ENCODE data around the gene TTC39A. TPM values are rescaled to one million over a fixed set of nuclear protein-coding genes. Genes with fewer than 3 reads are reported as not detected.
"Not testable (repeated sequence)": the region's sequence is repeated elsewhere in the genome, so short reads cannot be mapped to it uniquely, and the experiment has no call there.

Gene TTC39A
- total RNA-seq, 4 donors from 2014 or later, result 12.2 to 16.5 (median 15.3) TPM

DNA sequence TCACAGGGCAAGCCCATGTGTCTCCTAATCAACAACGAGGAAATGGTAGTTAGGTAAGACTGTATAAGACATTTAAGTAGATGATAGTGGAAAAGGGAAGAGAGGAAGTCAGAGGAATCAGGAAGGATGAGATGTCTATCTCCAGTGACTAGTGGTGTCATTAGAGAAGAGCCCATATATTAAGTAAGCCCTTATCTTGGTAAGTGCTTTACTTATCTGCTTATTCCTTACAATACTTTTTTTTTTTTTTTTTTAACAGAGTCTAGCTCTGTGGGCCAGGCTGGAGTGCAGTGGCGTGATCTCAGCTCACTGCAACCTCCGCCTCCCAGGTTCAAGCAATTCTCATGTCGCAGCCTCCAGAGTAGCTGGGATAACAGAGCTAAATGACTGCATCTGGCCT, 64.7 kb downstream of the TTC39A start:
- DNase-seq (ENCODE audit: low spot score in 2 of 2), result no peak
- no peak overlapping the region for H3K4me3 ChIP-seq (ENCODE audit: low read depth, poor library complexity, severe bottlenecking)
- no peak for TF ChIP-seq POLR2A (IDR thresholded peaks at IDR 0.05)
- TF ChIP-seq, protein P1, sequence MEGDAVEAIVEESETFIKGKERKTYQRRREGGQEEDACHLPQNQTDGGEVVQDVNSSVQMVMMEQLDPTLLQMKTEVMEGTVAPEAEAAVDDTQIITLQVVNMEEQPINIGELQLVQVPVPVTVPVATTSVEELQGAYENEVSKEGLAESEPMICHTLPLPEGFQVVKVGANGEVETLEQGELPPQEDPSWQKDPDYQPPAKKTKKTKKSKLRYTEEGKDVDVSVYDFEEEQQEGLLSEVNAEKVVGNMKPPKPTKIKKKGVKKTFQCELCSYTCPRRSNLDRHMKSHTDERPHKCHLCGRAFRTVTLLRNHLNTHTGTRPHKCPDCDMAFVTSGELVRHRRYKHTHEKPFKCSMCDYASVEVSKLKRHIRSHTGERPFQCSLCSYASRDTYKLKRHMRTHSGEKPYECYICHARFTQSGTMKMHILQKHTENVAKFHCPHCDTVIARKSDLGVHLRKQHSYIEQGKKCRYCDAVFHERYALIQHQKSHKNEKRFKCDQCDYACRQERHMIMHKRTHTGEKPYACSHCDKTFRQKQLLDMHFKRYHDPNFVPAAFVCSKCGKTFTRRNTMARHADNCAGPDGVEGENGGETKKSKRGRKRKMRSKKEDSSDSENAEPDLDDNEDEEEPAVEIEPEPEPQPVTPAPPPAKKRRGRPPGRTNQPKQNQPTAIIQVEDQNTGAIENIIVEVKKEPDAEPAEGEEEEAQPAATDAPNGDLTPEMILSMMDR (IDR thresholded peaks at IDR 0.05), result no peak
- intact Hi-C loops (cut with DNase I; ENCODE audit: low total_unique reads), result no loop called here
- WGBS, 2 donors, result 85 to 90% methylated on average over 4 of the region's 4 CpGs

DNA sequence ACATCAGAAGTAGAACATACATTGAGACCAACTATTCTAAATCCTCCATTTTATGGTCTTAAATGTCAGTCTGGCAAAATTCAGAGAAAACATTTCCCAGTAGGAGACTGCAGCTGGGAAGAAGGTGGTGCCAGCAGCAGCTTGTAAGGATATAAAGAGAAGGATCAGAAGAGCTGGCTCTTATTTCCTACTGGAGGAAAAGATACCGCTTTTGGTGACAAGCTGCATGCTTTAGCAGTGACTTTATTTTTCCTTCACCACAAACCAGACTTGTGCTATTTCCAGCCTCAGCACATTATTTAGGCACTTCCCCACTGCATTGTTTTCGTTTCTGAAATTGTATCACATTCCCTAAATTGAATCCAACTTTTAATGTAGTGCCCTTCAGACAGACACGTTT, 65.9 kb downstream of the TTC39A start:
- H3K4me3 ChIP-seq (ENCODE audit: low read depth, poor library complexity, severe bottlenecking), result no peak overlapping the region
- no peak for TF ChIP-seq POLR2A (IDR thresholded peaks at IDR 0.05)
- TF ChIP-seq, protein P1 (IDR thresholded peaks at IDR 0.05), result no peak
- no peak for DNase-seq (ENCODE audit: low spot score in 2 of 2)
- WGBS, 2 donors, result 24 to 28% methylated on average over 3 of the region's 3 CpGs
- intact Hi-C loops (cut with DNase I; ENCODE audit: low total_unique reads), result no loop called here

DNA sequence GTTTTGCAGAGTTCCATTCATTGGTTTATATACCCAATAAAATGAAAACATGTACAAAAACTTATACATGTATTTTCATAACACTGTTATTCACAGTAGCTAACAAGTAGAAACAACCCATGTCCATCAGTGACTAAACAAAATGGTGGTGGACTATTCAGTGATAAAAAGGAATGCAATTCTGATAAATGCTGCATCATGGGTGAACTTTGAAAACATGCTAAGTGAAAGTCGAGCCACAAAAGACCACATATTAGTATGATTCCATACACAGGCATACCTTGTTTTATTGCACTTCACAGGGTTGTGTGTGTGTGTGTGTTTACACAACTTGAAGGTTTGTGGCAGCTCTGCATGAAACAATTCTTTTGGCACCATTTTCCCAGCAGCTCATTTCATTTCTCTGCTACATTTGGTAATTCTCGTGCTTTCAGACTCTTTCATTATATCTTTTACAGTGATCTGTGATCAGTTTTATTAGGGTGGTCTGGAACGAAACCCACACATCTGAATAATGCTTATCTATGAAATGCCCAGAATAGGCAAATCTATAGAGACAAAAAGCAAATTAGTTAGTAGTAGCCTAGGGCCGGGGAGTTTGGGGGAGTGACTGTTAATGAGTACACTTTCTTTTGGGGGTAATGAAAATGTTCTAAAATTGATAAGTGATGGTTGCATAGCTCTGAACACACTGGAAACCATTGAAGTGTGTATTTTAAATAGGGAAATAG, 67.0 kb downstream of the TTC39A start:
- H3K4me3 ChIP-seq (ENCODE audit: low read depth, poor library complexity, severe bottlenecking), result no peak overlapping the region
- no peak for TF ChIP-seq POLR2A (IDR thresholded peaks at IDR 0.05)
- TF ChIP-seq, protein P1 (IDR thresholded peaks at IDR 0.05), result no peak
- intact Hi-C loops (cut with DNase I; ENCODE audit: low total_unique reads), result no loop called here
- WGBS, 2 donors, result 91 to 93% methylated on average over 4 of the region's 4 CpGs
- DNase-seq (ENCODE audit: low spot score in 2 of 2), result no peak

DNA sequence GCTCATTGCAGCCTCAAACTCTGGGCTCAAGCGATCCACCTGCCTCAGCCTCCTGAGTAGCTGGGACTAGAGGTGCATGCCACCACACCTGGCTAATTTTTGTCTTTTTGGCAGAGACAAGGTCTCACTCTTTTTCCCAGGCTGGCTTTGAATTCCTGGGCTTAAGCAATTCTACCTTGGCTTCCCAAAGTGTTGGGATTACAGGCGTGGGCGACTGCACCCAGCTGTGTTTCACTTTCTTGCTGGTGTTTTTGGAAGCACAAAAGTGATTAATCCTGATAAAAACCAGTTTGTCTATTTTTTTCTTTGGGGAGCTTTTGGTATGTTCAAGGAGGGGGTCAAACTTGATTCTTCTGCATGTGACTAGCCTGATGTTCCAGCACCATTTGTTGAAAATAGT, 75.0 kb downstream of the TTC39A start:
- intact Hi-C loops (cut with DNase I; ENCODE audit: low total_unique reads), result no loop called here
- no peak for TF ChIP-seq POLR2A (IDR thresholded peaks at IDR 0.05)
- TF ChIP-seq, protein P1 (IDR thresholded peaks at IDR 0.05), result no peak
- no peak for DNase-seq (ENCODE audit: low spot score in 2 of 2)
- 56 to 66% methylated on average over 3 of the region's 3 CpGs for WGBS, 2 donors
- no peak overlapping the region for H3K4me3 ChIP-seq (ENCODE audit: low read depth, poor library complexity, severe bottlenecking)

DNA sequence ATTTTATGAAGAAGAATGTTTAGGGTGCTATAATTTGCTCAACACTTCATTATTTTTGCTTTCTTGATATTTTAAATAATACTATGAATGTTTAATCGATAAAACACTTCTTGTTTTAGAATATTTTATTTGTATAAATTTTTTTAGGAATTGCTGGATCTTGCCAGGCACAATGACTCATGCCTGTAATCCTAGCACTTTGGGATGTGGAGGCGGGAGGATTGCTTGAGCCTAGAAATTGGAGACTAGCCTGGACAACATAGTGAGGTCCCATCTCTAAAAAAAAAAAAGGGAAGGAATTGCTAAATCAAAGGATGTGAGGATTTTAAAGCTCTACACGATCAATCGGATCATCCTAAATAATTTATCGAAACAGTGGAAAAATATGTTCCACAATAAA, 76.7 kb downstream of the TTC39A start:
- no peak for DNase-seq (ENCODE audit: low spot score in 2 of 2)
- 80 to 84% methylated on average over 5 of the region's 5 CpGs for WGBS, 2 donors
- intact Hi-C loops (cut with DNase I; ENCODE audit: low total_unique reads), result no loop called here
- H3K4me3 ChIP-seq (ENCODE audit: low read depth, poor library complexity, severe bottlenecking), result no peak overlapping the region
- TF ChIP-seq POLR2A (IDR thresholded peaks at IDR 0.05), result no peak
- TF ChIP-seq, protein P1 (IDR thresholded peaks at IDR 0.05), result no peak

DNA sequence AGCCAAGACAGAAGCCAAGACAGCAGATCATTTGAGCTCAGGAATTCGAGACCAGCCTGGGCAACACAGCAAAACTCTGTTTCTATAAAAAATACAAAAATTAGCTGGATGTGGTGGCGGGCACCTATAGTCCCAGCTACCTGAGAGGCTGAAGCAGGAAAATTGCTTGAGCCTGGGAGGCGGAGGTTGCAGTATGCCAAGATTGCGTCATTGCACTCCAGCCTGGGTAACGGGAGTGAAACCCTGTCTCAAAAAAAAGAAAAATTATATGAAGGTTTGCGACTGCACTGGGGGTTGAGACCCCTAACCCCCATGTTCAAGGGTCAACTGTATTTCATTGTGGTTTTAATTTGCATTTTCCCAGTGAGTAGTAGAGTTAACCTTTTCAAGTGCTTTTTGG, 78.0 kb downstream of the TTC39A start:
- intact Hi-C loops (cut with DNase I; ENCODE audit: low total_unique reads), result no loop called here
- 90 to 93% methylated on average over 6 of the region's 6 CpGs for WGBS, 2 donors
- no peak overlapping the region for H3K4me3 ChIP-seq (ENCODE audit: low read depth, poor library complexity, severe bottlenecking)
- TF ChIP-seq, protein P1 (IDR thresholded peaks at IDR 0.05), result no peak
- no peak for TF ChIP-seq POLR2A (IDR thresholded peaks at IDR 0.05)
- no peak for DNase-seq (ENCODE audit: low spot score in 2 of 2)

DNA sequence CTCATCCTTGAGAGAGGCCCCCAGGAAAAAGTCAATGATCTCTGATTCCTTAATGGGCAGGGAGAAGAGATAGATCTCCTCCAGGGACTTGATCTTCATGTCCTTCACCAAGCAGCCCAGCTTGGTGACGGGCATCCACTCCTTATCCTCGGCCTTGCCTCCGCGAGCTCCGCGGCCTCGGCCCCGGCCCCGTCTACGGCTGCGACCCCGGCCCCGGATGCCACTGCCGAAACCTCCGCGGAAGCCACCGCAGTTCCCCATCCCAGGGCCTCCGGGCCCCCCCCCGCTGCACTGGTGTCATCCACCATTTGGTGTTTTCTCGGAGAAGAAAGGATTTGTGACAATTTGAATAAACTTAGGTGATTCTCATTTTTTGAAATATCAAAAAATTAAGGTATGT, 79.2 kb downstream of the TTC39A start:
- DNase-seq (ENCODE audit: low spot score in 2 of 2); H3K4me3 ChIP-seq (ENCODE audit: low read depth, poor library complexity, severe bottlenecking); intact Hi-C loops (cut with DNase I; ENCODE audit: low total_unique reads): not testable (repeated sequence)
- 98 to 99% methylated on average over 20 of the region's 20 CpGs for WGBS, 2 donors

DNA sequence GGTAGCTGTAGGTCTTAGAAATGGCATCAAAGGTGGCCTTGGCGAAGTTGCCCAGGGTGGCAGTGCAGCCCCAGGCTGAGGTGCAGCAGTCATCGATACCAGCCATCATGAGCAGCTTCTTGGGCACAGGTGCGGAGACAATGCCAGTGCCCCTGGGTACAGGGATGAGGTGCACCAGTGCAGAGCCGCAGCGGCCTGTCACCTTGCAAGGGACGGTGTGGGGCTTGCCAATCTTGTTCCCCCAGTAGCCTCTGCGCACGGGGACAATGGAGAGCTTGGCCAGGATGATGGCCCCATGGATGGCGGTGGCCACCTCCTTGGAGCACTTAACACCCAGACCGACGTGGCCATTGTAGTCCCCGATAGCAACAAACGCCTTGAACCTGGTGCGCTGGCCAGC, 79.6 kb downstream of the TTC39A start:
- DNase-seq (ENCODE audit: low spot score in 2 of 2); intact Hi-C loops (cut with DNase I; ENCODE audit: low total_unique reads): not testable (repeated sequence)
- WGBS, 2 donors, result 99 to 100% methylated on average over 3 to 14 of the region's 14 CpGs

More for the DNA sequence above, 79.6 kb downstream of the TTC39A start:
- not testable (repeated sequence) for H3K4me3 ChIP-seq (ENCODE audit: low read depth, poor library complexity, severe bottlenecking)
